ENCODE results near the gene RACGAP1.
"Not testable (repeated sequence)": the region's sequence is repeated elsewhere in the genome, so short reads cannot be mapped to it uniquely, and the experiment has no call there.

Gene RACGAP1

GRCh38 chr12:50055831-50056638, 30.7 kb upstream of the RACGAP1 start:
- DNase-seq = peak; percentile 56 to 63

DNA sequence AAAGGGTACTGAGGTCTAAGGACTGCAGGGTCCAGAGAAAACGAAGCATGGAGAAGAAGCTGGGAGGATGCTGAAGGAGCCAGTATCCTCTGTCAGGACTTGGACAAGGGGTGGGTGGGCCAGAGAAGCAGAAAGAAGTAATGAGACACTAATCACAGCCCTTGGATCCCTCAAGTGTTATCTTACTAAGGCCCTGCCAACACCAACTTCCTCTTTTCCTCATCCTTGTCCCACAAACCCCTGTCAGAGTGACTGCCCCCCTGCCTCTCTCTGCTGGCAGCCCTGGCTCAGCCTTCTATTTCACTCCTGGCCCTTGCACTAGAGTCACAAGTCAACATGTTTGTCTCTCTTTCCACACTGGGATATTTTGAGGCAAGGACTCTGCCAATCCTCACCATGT, 28.3 kb upstream of the RACGAP1 start:
- no peak for DNase-seq

GRCh38 chr12:50052964-50053363, 27.7 kb upstream of the RACGAP1 start:
- no peak for DNase-seq

DNA sequence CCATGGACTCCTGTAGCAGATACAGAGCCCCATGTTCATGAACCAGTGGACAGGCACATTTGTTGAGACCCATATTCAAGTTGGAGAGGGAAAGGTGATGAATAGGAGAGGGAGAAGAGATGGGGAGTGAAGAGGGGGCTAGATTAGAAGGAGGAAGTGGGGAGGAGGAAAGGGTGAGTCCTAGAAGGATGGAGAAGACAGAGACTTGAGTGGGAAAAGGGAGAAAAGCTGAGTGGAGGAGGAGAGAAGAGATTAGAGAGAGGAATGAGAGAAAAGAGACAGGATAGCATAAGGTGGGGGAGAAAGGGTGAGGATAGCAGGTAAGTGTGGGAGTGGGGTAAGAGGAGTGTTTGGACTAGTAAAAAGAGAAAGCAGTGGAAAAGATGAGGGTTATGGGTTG, 27.2 kb upstream of the RACGAP1 start:
- DNase-seq = no peak

GRCh38 chr12:50051101-50051806, 26.0 kb upstream of the RACGAP1 start:
- no peak for DNase-seq

GRCh38 chr12:50050410-50051098, 25.3 kb upstream of the RACGAP1 start:
- DNase-seq = no peak

DNA sequence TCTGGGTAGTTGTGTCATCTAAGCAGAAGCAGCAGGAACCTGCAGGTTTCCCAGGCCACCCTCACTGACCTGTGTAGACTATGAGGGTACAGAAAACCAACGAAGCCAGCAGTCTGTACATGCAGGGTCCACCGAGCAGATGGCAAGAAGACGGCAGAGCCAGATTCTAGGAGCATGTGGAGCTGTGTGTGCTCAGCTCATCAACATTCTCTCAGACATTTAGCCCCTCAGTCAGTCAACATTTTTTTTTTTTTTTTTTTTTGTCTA, 24.8 kb upstream of the RACGAP1 start:
- no peak for DNase-seq

DNA sequence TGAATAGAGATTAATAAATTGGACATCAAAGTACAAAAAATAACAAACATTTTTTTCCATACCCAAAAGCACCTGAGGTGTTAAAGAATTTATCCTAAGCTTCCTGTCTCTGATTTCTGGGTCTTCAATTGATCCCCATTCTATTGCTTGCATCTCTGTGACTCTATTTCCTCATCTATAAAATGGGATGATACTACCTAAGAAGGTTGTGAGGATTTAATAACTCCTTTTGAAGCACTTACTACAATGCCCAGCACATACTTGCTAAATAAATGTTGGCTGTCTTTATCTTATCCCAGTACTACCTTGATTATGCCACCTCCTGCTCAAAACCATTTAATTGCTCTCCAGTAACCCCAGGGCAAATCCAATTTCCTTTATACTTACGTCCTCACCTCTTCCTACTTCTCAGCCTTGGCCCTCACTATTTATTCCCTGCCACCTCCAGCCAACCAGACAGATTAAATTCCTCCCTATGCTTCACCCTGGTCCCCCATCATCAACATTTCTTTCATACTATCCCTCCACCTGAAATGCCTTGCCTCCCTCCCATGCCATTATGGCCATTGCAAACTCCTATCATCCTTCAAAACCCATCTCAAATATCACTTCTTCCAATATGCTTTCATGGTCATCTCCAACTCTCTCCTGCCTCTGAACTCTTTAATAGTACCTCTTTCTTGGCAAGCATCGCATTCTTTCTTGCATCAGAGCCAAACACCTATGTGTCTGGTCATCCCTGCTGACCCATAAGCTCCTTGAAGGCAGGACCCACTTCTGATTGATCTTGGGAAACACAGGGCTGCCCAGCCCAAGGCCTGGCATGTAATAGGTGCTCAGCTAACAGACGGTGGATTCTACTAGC, 24.2 kb upstream of the RACGAP1 start:
- no peak for DNase-seq

DNA sequence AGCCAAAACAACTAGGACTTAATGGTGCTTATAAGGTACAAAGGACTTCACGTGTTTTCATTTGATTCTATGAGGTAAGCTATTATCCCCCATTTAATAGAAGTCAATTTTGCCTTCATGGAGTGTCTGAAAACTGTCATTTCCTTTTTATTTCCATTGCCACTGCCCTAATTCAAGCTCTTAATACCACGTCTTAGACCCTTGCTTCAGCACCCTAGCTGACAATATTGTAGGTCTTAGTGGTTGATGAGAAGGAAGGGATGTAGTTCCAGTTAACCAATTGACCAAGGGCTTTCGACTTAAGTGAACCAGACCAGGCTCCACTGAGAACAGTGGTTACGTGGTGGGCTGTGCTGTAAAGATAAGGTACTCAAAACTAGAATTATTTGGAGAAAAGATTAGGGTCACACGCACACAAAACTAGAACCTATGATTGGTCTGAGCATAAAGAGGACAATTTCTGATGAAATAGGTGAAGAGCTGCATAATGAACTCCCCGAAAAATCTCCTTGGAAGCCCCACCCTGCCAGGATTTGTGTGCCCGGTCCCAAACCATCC, 22.5 kb upstream of the RACGAP1 start:
- DNase-seq = no peak

DNA sequence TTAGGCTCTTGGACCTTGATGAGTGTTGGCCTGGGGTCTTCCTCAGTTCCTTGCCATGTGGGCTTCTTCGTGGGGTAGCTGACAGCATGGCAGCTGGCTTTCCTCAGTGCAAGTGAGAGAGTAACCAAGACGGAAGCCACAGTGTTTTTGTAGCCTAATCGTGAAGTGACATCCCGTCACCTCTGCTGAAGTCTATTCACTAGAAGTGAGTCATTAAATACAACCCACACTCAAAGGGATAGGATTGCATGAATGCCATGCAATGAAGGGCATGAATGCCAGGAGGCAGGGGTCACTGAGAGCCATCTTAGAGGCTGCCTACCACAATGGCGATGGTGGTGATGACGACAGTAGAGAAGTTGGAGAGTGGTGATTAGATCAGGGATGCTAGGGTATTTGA, 18.6 kb upstream of the RACGAP1 start:
- DNase-seq = no peak

- no peak for DNase-seq
Measured at GRCh38 chr12:50043308-50043707, 18.0 kb upstream of the RACGAP1 start.

DNA sequence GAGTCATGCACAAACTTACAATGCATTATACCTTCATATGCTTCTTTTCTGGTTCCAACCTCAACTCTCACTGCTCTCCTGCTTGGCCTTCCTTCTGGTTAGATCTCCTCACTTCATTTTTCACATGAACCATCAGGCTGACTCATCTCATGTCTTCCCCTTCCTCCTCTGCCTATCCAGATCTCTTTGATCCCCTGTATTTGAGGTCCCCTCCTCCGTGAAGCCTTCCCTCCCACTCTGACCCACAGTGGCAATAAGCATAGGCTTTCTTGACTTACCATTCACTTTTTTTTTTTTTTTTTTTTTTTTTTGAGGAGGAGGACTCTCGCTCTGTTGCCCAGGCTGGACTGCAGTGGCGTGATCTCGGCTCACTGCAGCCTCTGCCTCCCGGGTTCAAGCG, 17.4 kb upstream of the RACGAP1 start:
- DNase-seq = no peak

- no peak for DNase-seq
Measured at GRCh38 chr12:50041962-50042361, 16.7 kb upstream of the RACGAP1 start.

DNA sequence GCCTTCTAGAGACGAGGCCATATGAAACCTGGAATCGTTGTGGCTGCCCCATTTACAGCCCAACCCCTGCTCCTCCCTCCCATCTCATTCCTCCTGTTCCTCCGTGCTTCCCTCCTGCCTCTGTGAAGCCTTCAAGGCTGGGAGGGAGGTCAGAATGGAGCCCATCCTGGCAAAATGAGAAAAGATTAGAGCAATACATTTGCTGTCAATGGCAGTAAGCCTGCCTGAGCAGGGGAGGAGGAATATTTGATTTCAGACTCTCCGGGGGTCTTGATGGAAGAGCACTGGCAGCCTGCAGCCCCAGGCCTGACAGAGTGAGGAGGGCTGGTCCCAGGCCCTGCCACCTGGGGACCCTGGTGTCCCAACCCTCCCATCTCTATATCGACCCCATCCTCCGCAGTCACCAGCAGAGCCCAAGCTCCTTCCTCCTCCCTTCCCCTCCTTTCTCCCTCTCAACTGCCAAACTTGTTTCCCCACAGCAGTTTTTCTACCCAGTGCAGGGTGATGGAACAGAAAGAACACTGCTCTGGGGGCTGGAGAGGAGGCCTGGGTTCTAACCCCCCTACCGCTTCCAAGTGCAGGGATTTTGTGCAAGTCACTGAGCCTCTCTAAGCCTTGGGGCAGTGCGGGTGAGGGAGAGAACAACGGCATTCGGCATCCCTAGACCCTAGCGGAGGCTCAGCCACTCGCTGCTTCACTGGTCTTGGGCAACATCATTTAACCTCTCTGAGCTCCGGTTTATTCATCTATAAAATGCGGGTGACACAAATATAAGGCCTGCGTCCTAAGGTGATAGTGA, 16.0 kb upstream of the RACGAP1 start:
- no peak for DNase-seq

DNA sequence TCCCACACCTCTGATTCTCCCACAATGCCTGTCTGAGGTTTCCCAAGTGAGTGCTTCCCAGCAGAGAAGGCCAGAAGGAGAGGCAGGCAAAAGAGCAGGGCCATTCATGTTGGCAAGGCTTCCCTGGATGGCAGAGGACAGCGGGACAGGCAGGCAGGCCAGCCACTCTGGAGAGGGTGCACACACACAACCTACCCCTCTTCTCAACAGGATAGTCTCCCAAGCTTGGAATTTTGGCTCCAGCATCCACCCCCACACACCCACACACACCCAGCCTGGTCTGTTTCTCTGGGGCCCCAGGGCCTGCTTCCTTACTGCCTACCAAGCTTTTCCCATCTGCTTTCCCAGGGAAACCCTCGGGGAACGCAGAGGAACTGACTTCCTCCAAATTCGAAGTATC, 15.4 kb upstream of the RACGAP1 start:
- DNase-seq = no peak

DNA sequence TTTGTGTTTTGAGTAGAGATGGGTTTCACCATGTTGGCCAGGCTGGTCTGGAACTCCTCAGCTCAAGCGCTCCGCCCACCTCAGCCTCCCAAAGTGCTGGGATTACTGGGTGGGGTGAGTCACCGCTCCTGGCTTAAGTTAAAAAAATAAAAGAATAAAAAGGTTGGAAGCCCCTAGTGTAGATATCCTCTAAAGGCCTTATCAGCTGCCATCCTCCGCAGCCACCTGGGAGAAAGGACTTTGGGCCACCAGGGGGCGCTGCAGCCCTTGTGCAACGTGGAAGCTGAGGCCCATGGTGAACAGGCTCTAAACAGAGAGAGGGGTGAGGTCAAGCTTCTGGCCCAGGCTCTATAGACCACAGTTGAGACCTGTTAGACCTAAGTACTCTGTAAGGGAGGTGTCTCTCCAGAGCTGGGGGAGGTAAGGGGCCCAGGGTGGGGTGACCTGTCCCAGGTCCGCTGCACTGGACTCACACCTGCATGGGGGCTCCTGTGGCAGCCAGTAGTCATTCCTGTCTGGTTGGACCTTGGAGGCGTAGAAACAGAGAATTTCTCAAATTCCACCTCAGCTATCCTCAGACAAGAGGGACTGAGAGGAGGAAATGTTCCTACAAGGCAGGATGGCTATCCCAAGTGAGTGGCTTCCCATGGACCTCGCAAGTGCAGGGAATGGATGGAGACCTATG, 14.0 kb upstream of the RACGAP1 start:
- DNase-seq = peak; percentile 93 to 97

- no peak for DNase-seq
Measured at GRCh38 chr12:50038336-50038735, 13.0 kb upstream of the RACGAP1 start.

- DNase-seq = no peak
Measured at GRCh38 chr12:50032854-50033581, 7.7 kb upstream of the RACGAP1 start.

- no peak for DNase-seq
Measured at GRCh38 chr12:50032515-50032853, 7.2 kb upstream of the RACGAP1 start.

GRCh38 chr12:50030449-50030848, 5.2 kb upstream of the RACGAP1 start:
- not testable (repeated sequence) for DNase-seq

GRCh38 chr12:50026691-50027090, 1.4 kb upstream of the RACGAP1 start:
- DNase-seq = no peak

Data from stimulated activated CD4-positive, alpha-beta T cell treated with anti-CD3 and anti-CD28 coated beads, Interleukin-2, amount 100 ng/mL, for 48 hours (primary cell).